DOHH2 (cell line): ENCODE measurements around the gene NINJ1.
"Not testable (repeated sequence)": the region's sequence is repeated elsewhere in the genome, so short reads cannot be mapped to it uniquely, and the experiment has no call there.

Source experiments
- H3F3A ChIP-seq: fragments of 200-600 bp; sonication (generic), shearing (Covaris generic); 2 replicates; pipeline ENCODE4 v1.6.0; 2016; ENCODE audit warnings: antibody characterized with exemption, mild to moderate bottlenecking; ENCODE audit not compliant: control insufficient read depth, insufficient read depth
- H3K27ac ChIP-seq: fragments of 200-600 bp; sonication (generic); 2 replicates; pipeline ENCODE4 v1.5.1; 2014; ENCODE audit warnings: low read depth, mild to moderate bottlenecking, low read length, moderate library complexity
- H3K27me3 ChIP-seq: fragments of 200-600 bp; sonication (generic); 2 replicates; pipeline ENCODE4 v1.6.1; 2014; ENCODE audit warnings: mild to moderate bottlenecking, low read length, mixed read lengths; ENCODE audit not compliant: control insufficient read depth
- H3K36me3 ChIP-seq: fragments of 200-600 bp; sonication (generic); 2 replicates; pipeline ENCODE4 v1.6.1; 2014; ENCODE audit warnings: mild to moderate bottlenecking, low read length, moderate library complexity, mixed read lengths; ENCODE audit not compliant: control insufficient read depth
- H3K4me1 ChIP-seq: fragments of 200-600 bp; sonication (generic); 2 replicates; pipeline ENCODE4 v1.6.1; 2014; ENCODE audit warnings: mild to moderate bottlenecking, low read length, mixed read lengths; ENCODE audit not compliant: control insufficient read depth
- H3K4me2 ChIP-seq: fragments of 200-600 bp; sonication (generic); 2 replicates; pipeline ENCODE4 v1.6.0; 2014; ENCODE audit warnings: mild to moderate bottlenecking, low read length, moderate library complexity
- H3K4me3 ChIP-seq: fragments of 200-600 bp; sonication (generic); 2 replicates; pipeline ENCODE4 v1.5.1; 2014; ENCODE audit warnings: mild to moderate bottlenecking, low read length, mixed read lengths
- H3K79me2 ChIP-seq: fragments of 200-600 bp; sonication (generic); 2 replicates; pipeline ENCODE4 v1.6.1; 2014; ENCODE audit warnings: mild to moderate bottlenecking, low read length, mixed read lengths; ENCODE audit not compliant: control insufficient read depth
- H3K9me2 ChIP-seq: fragments of 200-600 bp; sonication (generic); replicated peaks from 2 replicates; pipeline ENCODE4 v1.6.1; 2014; ENCODE audit warnings: mild to moderate bottlenecking, low read length, mixed read lengths; ENCODE audit not compliant: control insufficient read depth
- H3K9me3 ChIP-seq: fragments of 200-600 bp; sonication (generic); 2 replicates; pipeline ENCODE4 v1.6.1; 2014; ENCODE audit warnings: antibody characterized with exemption, low read length, mixed read lengths; ENCODE audit not compliant: control insufficient read depth, insufficient read depth
- H4K20me1 ChIP-seq: fragments of 200-600 bp; sonication (generic); 2 replicates; pipeline ENCODE4 v1.6.0; 2014; ENCODE audit warnings: low read depth, mild to moderate bottlenecking, antibody characterized with exemption, low read length, moderate library complexity; ENCODE audit not compliant: control insufficient read depth, insufficient read depth
- CTCF ChIP-seq: fragments of 200-600 bp; sonication (generic); IDR thresholded peaks from one replicate; pipeline ENCODE4 v1.5.1; 2014; ENCODE audit warnings: antibody characterized with exemption, mild to moderate bottlenecking, low read depth, low read length; ENCODE audit not compliant: poor library complexity, severe bottlenecking
- EZH2phosphoT487 ChIP-seq: fragments of 200-600 bp; sonication (generic); IDR thresholded peaks from 2 replicates; pipeline ENCODE4 v1.6.1; 2017; ENCODE audit warnings: borderline replicate concordance, mild to moderate bottlenecking, antibody characterized with exemption, low read length, moderate library complexity, mixed read lengths

Gene NINJ1

GRCh38 chr9:93148721-93149120, 14.7 kb upstream of the NINJ1 start:
- H3K9me3 ChIP-seq, result no peaks in the 10 kb centered on the region
- H3K79me2 ChIP-seq, result no peaks in the 10 kb centered on the region
- H3K9me2 ChIP-seq, result no peaks in the 10 kb centered on the region
- H3K4me3 ChIP-seq, result no peak overlapping the region
- H3K4me2 ChIP-seq, result no peak overlapping the region
- no peaks in the 10 kb centered on the region for H3K27me3 ChIP-seq
- H3F3A ChIP-seq, result peaks cover 4% of the 10 kb centered on the region
- TF ChIP-seq CTCF (no peak), EZH2phosphoT487 (no peak)
- H4K20me1 ChIP-seq, result no peaks in the 10 kb centered on the region
- peaks cover 55% of the 10 kb centered on the region for H3K4me1 ChIP-seq
- H3K36me3 ChIP-seq, result no peaks in the 10 kb centered on the region
- no peak overlapping the region for H3K27ac ChIP-seq

- Histone ChIP-seq H3K9me2 (no peaks in the 10 kb centered on the region), H3K27me3 (no peaks in the 10 kb centered on the region)
- TF ChIP-seq CTCF, result no peak
These were observed 13.6 kb upstream of the NINJ1 start for GRCh38 chr9:93147632-93148031.

GRCh38 chr9:93146696-93147095, 12.6 kb upstream of the NINJ1 start:
- H3K27ac ChIP-seq, H3K9me2 ChIP-seq, H3K27me3 ChIP-seq, H3K36me3 ChIP-seq, H3K4me2 ChIP-seq, H3K79me2 ChIP-seq, H3K9me3 ChIP-seq, H4K20me1 ChIP-seq, H3K4me3 ChIP-seq, H3F3A ChIP-seq: not testable (repeated sequence)
- peaks cover 57% of the 10 kb centered on the region for H3K4me1 ChIP-seq

More at GRCh38 chr9:93147632-93148031, 13.6 kb upstream of the NINJ1 start:
- Histone ChIP-seq H3K4me2 (no peak overlapping the region), H3K27ac (no peak overlapping the region), H3K4me1 (peaks cover 52% of the 10 kb centered on the region), H3K36me3 (no peaks in the 10 kb centered on the region), H3K4me3 (no peak overlapping the region), H3K79me2 (no peaks in the 10 kb centered on the region), H4K20me1 (no peaks in the 10 kb centered on the region), H3K9me3 (no peaks in the 10 kb centered on the region), H3F3A (peaks cover 4% of the 10 kb centered on the region)

- no peaks in the 10 kb centered on the region for H3K36me3 ChIP-seq
- peaks cover 64% of the 10 kb centered on the region for H3K4me1 ChIP-seq
- no peaks in the 10 kb centered on the region for H3K27me3 ChIP-seq
- peaks cover 4% of the 10 kb centered on the region for H3F3A ChIP-seq
- TF ChIP-seq EZH2phosphoT487 (no peak), CTCF (no peak)
- no peaks in the 10 kb centered on the region for H3K9me2 ChIP-seq
- H4K20me1 ChIP-seq, result no peaks in the 10 kb centered on the region
- no peaks in the 10 kb centered on the region for H3K9me3 ChIP-seq
- H3K79me2 ChIP-seq, result no peaks in the 10 kb centered on the region
- H3K27ac ChIP-seq, result 0 out of 2 replicates have a peak overlapping the region, but pooled peaks have one; percentile 9
- peak overlapping the region; percentile 52 for H3K4me2 ChIP-seq
- H3K4me3 ChIP-seq, result peak overlapping the region; percentile 15
These were observed 9.9 kb upstream of the NINJ1 start for GRCh38 chr9:93143830-93144530.
